Uterus (tissue), 4 donors: ENCODE measurements around the gene ZNF330. TPM values are rescaled to one million over a fixed set of nuclear protein-coding genes. Genes with fewer than 3 reads are reported as not detected.
"Not testable (repeated sequence)": the region's sequence is repeated elsewhere in the genome, so short reads cannot be mapped to it uniquely, and the experiment has no call there.

Source experiments
- DNase-seq, 2 donors: peaks; one replicate each; pipeline ENCODE4 v3.0.0-alpha.2; 2019 to 2020
- H3K27ac ChIP-seq, 2 donors: fragments of 200-600 bp; sonication (generic); 1 replicate in 1 of 2; 2 replicates in 1 of 2; pipeline ENCODE4 v1.5.1; 2016 to 2018
- H3K27me3 ChIP-seq, 2 donors: fragments of 200-600 bp; sonication (generic); one replicate each; pipeline ENCODE4 v1.5.1; 2018 to 2019; ENCODE audit warnings: control low read depth in 1 of 2
- H3K36me3 ChIP-seq, 2 donors: fragments of 200-600 bp; sonication (generic); one replicate each; pipeline ENCODE4 v1.5.1; 2019; ENCODE audit warnings: control low read depth in 1 of 2
- H3K4me1 ChIP-seq, 2 donors: fragments of 200-600 bp; sonication (generic); one replicate each; pipeline ENCODE4 v1.5.1; 2018 to 2019; ENCODE audit warnings: control low read depth in 1 of 2
- H3K4me3 ChIP-seq, 2 donors: fragments of 200-600 bp; sonication (generic); 1 replicate in 1 of 2; 2 replicates in 1 of 2; pipeline ENCODE4 v1.5.1; 2018 to 2019; ENCODE audit warnings: mild to moderate bottlenecking in 1 of 2
- H3K9me3 ChIP-seq, 2 donors: fragments of 200-600 bp; sonication (generic); one replicate each; pipeline ENCODE4 v1.5.1; 2019; ENCODE audit warnings: control low read depth in 1 of 2
- POLR2A ChIP-seq, 2 donors: fragments of 450-650 bp; IDR thresholded peaks; one replicate each; pipeline ENCODE4 v1.6.1; 2016; ENCODE audit warnings: antibody characterized with exemption in 2 of 2, mild to moderate bottlenecking in 1 of 2, moderate library complexity in 1 of 2
- intact Hi-C: fragments of 100-400 bp; cut with DNase I; formaldehyde crosslinking; loops from one replicate; pipeline ENCODE4 v1.15.1; 2023; ENCODE audit warnings: low total_unique reads
- total RNA-seq, 4 donors: library from RNA; depleted of rRNA in 3 of 4; stranded (reverse); fragments of >200 nt in 3 of 4; gene quantifications; one replicate each; pipeline versions ENCODE4 v1.1.0 to v1.2.4, GENCODE V29; 2014 to 2023
- TF ChIP-seq, protein P1 (sequence below), 4 experiments: fragments of 200-600 bp in 2 of 4; fragments of 450-650 bp in 2 of 4; sonication (generic) in 2 of 4; IDR thresholded peaks; one replicate each; pipeline ENCODE4 v1.5.1; 2016 to 2019; ENCODE audit warnings: antibody characterized with exemption in 4 of 4, mild to moderate bottlenecking in 2 of 4, moderate library complexity in 1 of 4
- donor health status: DM: yes; HTN: yes; CAD: no.

Gene ZNF330
- total RNA-seq, 4 donors from 2014 or later, result 24.1 to 73.0 (median 39.1) TPM

DNA sequence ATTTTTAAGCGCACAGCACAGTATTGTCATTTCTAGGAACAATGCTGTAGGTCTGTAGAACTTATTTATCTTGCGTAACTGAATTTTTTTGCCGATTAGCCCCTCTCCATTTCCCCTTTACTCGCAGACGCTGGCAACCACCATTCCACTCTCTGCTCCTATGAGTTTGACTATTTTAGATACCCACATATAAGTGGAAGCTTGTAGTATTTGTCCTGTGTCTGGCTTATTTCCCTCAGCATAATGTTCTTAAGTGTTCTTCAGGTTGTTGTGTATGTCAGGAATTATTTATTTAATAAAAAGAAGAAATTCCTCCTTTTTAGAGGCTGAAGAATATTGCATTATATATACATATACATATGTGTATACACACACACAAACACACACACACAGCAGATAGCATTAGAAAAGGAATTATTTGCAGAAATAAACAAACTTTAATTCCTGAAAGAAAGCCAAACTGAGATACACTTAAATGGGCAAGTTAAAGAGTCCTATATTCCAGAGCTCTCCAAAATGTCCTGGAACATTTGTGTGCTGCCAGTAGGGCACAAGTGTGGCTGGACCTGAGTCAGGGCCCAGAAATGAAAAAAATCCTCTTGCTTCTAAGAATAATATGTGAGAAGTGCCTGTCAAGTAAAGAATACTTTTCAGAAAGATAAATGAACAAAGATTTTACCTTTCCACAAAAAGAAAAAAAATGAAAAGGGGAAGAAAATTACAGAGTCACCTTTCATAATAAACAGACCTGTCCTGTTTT lies 4.5 kb upstream of the ZNF330 start:
- DNase-seq, result no peak
- no peak overlapping the region for H3K4me3 ChIP-seq
- no peak overlapping the region for H3K27ac ChIP-seq
- H3K36me3 ChIP-seq, result no peaks in the 10 kb centered on the region
- H3K27me3 ChIP-seq, result no peaks in the 10 kb centered on the region
- H3K9me3 ChIP-seq, result no peaks in the 10 kb centered on the region
- TF ChIP-seq, protein P1, sequence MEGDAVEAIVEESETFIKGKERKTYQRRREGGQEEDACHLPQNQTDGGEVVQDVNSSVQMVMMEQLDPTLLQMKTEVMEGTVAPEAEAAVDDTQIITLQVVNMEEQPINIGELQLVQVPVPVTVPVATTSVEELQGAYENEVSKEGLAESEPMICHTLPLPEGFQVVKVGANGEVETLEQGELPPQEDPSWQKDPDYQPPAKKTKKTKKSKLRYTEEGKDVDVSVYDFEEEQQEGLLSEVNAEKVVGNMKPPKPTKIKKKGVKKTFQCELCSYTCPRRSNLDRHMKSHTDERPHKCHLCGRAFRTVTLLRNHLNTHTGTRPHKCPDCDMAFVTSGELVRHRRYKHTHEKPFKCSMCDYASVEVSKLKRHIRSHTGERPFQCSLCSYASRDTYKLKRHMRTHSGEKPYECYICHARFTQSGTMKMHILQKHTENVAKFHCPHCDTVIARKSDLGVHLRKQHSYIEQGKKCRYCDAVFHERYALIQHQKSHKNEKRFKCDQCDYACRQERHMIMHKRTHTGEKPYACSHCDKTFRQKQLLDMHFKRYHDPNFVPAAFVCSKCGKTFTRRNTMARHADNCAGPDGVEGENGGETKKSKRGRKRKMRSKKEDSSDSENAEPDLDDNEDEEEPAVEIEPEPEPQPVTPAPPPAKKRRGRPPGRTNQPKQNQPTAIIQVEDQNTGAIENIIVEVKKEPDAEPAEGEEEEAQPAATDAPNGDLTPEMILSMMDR (IDR thresholded peaks at IDR 0.05), result no peak
- no peak for TF ChIP-seq POLR2A (IDR thresholded peaks at IDR 0.05)
- H3K4me1 ChIP-seq, result no peaks in the 10 kb centered on the region
- intact Hi-C loops, result no loop called here

DNA sequence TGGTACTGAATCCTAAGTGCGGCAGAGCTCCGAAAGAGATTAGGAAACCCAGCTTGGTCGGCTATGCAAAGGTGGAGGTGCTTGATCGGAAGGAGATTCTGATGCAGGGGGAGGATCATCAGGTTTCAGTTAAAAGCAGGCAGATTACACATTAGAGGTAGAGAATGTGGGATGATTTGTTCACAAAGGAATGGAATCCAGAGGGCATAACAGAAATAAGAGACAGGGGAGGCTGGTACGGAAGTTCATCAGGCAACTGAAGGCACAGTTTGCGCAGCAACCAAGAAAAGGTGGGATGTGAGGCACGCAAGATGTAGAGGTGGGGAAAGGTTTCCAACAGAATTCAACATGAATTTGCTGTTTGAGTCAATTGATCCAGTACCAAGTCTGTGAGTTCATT lies 424 bp upstream of the ZNF330 start:
- Histone ChIP-seq H3K4me3 (peak overlapping the region; percentile 96), H3K27me3 (no peaks in the 10 kb centered on the region), H3K27ac (peak overlapping the region; percentile 93 to 95), H3K9me3 (no peaks in the 10 kb centered on the region), H3K4me1 (no peaks in the 10 kb centered on the region), H3K36me3 (no peaks in the 10 kb centered on the region)
- no peak for DNase-seq
- TF ChIP-seq, protein P1 (IDR thresholded peaks at IDR 0.05), result no peak
- TF ChIP-seq POLR2A (IDR thresholded peaks at IDR 0.05), result no peak
- intact Hi-C loops, result no loop called here

DNA sequence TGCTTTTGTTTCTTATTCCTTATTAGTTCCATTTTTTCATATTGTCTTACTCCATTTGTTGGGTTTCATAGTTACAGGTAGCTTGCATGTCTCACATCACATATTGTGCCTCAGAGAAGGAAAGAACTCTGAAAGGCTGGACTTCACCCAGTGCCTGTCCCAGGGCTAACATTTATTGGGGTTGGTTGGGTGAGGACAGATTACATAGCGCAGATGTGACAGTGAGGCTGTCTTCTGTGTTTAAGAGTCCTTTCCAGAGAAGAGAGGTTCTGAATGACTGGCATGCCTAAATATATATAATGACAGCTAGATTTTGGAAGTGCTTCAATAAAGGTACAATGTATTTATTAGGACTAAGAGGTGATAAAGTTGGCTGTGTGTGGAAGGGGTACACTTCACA lies 2.7 kb downstream of the ZNF330 start:
- Histone ChIP-seq H3K36me3 (no peaks in the 10 kb centered on the region), H3K4me1 (no peaks in the 10 kb centered on the region)
- intact Hi-C loops, result no loop called here

DNA sequence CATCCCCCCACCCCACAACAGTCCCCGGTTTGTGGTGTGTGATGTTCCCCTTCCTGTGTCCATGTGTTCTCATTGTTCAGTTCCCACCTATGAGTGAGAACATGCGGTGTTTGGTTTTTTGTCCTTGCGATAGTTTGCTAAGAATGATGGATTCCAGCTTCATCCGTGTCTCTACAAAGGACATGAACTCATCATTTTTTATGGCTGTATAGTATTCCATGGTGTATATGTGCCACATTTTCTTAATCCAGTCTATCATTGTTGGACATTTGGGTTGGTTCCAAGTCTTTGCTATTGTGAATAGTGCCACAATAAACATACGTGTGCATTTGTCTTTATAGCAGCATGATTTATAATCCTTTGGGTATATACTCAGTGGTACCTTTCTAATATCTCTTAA lies 6.6 kb downstream of the ZNF330 start:
- intact Hi-C loops, H3K27ac ChIP-seq, H3K27me3 ChIP-seq, H3K36me3 ChIP-seq, H3K4me3 ChIP-seq, H3K9me3 ChIP-seq, DNase-seq, H3K4me1 ChIP-seq: not testable (repeated sequence)

More for the DNA sequence above, 2.7 kb downstream of the ZNF330 start:
- Histone ChIP-seq H3K4me3 (no peak overlapping the region), H3K27me3 (no peaks in the 10 kb centered on the region), H3K9me3 (no peaks in the 10 kb centered on the region), H3K27ac (no peak overlapping the region)
- no peak for DNase-seq
- no peak for TF ChIP-seq POLR2A (IDR thresholded peaks at IDR 0.05)
- TF ChIP-seq, protein P1 (IDR thresholded peaks at IDR 0.05), result no peak

DNA sequence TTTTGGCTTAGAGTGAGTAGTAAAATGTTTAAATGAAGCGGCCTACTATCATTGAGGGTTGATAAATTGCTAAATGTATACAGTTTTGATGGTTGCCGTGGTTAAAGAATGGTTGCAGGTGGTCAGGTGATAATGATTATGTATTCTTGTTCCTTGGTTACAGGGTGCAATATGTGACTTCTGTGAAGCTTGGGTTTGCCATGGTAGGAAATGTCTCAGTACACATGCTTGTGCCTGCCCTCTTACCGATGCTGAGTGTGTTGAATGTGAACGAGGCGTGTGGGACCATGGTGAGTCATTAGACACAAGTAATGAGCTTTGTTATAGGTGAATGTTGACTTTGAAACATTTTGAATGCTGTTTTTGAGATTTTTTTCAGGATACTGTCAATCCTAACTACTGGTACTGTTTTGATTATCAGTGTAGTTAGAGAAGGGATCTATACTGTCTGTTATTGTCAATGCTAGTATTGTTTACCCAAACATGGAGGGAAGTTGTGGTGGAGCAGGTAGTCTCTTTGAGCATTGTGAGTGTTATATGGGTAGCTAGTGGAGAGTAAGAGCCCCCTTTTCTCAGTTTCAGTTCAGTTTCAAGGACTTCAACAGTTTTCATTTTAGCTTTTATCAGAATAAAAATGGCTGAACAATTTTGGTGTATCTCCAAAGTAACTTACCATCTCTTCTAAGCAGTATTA lies 8.9 kb downstream of the ZNF330 start:
- Histone ChIP-seq H3K9me3 (no peaks in the 10 kb centered on the region), H3K4me1 (no peaks in the 10 kb centered on the region), H3K36me3 (no peaks in the 10 kb centered on the region), H3K4me3 (no peak overlapping the region), H3K27ac (no peak overlapping the region), H3K27me3 (no peaks in the 10 kb centered on the region)
- TF ChIP-seq, protein P1 (IDR thresholded peaks at IDR 0.05), result no peak
- no peak for TF ChIP-seq POLR2A (IDR thresholded peaks at IDR 0.05)
- intact Hi-C loops, result no loop called here
- no peak for DNase-seq
